HG03108 (cell line): Measurements from ENCODE around the gene FAM240A.
"Not testable (repeated sequence)": the region's sequence is repeated elsewhere in the genome, so short reads cannot be mapped to it uniquely, and the experiment has no call there.

ENCODE experiments used
- ATAC-seq: cut with Tn5 transposase; IDR thresholded peaks from one replicate; pipeline ENCODE4 v1.9.1; 2021; ENCODE audit warnings: moderate library complexity; ENCODE audit not compliant: unreplicated experiment

Gene FAM240A

GRCh38 chr3:46586738-46587246 lies 25.5 kb upstream of the FAM240A start:
- no peak for ATAC-seq

DNA sequence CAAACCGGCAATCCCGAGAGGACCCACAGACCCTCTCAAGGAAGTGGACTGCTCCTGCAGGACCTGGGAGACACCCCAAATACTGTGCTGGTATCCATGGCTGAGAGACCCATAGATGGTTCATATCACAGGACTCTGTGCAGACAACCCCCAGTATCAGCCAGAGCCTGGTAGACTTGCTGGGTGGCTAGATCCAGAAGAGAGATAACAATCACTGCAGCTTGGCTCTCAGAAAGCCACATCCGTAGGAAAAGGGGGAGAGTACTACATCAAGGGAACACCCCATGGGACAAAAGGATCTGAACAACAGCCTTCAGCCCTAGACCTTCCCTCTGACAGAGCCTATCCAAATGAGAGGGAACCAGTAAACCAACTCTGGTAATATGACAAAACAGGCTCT lies 25.1 kb upstream of the FAM240A start:
- not testable (repeated sequence) for ATAC-seq

GRCh38 chr3:46593274-46593862 lies 19.0 kb upstream of the FAM240A start:
- ATAC-seq, result no peak

DNA sequence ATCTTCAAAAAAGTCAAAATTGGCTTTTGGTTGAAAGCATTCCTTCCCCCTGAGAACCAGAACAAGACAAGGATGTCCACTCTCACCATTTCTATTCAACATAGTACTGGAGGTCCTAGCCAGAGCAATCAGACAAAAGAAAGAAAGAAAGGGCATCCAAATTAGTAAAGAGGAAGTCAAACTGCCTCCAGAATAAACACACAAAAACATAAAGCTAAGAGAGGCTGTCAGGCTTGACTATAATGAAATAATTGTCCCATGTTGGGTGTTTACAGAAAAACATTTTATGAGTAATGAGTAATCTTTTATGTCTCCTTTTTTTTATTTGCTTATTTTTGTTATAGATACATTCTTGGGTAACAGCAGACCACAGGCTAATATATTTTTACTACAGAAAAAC lies 18.3 kb upstream of the FAM240A start:
- ATAC-seq, result no peak

DNA sequence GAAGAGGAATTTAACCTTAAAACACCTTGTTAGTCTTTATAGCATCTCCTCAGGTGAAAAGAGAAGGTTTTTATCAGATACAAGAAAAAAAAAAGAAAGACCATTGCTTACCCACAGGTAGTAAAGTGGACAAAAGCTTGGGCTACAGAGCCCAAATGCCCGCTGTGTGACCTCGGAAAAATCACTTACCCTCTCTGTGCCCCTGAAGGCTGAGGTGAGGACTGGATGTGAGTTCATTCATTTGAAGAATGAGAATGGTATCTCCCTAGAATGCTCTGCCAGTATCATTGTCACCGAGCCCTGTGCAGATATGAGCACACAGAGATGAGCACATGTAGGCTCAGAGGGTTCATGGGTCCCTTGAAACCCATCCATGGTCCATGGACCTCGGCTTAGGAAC lies 17.6 kb upstream of the FAM240A start:
- no peak for ATAC-seq

- no peak for ATAC-seq
Observed at GRCh38 chr3:46595819-46596314, 16.5 kb upstream of the FAM240A start.

- ATAC-seq, result no peak
Observed at GRCh38 chr3:46599590-46599989, 12.7 kb upstream of the FAM240A start.

DNA sequence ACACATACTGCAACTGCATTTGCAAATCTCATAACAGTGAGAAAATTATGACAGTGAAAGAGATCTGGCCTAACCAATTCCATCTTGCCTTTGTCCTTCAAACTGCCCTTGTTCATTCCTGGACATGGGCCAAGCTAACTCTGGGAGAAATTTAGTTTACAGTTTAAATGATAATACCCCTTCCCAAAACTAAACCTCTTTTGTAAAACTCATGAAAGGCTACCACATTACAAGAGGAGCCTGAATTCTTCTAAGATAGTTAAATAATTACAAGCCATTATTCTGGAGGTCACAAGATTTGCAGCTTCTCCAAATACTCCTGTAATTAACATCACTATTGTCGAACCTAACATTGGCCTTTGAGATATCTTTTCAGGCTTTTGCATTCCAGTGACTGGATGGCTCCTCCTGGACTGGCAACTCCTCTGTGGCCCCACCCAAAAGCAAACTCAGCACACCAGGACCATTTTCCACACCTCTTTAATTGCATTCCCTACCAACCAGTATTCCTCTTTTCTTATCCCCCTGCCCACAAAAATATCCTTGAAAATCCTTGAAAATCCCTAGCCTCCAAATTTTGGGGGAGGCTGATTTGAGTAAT lies 8.8 kb upstream of the FAM240A start:
- ATAC-seq, result no peak

DNA sequence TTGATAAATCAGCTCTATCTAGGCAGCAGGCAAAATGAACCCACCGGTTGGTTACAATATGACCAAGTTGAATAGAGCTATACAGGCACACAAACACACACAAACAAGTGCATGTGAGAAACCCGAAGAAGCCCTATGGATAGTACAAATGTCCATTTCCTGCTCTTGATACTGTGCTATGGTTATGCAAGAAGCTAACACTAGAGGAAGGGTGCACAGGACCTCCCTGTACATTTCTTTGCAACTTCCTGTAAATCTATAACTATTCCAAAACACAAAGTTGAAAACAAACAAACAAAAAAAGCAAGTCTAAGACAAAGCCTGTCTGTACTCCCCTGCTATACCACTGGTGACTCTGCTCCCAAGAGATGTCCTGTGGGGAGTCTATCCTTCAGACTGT lies 8.2 kb upstream of the FAM240A start:
- no peak for ATAC-seq

DNA sequence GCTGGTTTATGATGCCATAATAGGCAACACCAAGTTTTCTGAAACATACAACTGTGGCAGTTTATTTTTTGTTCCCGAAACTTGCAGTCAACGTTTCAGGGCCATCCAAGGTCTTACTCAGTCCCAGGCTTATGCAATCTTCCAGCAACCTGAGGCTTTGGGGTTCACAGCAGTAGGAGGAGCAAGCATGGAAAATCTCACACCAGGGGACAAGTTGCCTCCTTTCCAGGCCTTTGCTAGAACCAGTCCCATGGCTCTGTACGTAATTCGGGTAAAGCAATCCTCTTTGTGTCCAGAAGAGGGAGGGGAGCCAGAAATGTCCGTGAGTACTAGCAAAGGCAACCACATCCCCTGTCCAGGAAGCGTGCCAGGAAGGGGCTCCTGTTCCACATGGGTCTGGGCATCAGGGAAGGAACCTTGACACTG lies 4.7 kb upstream of the FAM240A start:
- no peak for ATAC-seq

DNA sequence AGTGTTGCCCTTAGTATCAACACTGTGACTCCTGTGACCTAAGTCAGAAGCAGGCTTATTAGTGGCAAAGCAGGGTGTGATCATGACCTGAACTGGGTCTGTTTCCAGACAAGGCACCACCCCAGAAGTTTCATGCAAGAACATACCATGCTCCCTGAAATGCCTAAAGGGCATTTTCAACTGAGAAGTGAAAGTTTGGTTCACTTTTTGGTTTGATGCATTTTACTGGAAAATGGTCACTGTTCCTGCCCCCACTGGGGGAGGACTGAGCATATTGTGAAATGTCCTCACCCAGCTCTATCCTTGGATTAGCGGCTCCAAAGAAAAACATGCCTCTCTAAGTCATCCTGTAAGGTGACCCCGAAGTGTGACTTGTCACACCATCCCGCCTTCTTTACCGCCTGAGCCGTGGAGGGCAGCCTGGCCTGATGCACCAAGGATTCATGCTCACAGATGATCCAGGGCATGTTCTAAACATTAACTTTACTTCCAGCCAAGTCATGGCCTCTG lies 3.1 kb upstream of the FAM240A start:
- ATAC-seq, result no peak

DNA sequence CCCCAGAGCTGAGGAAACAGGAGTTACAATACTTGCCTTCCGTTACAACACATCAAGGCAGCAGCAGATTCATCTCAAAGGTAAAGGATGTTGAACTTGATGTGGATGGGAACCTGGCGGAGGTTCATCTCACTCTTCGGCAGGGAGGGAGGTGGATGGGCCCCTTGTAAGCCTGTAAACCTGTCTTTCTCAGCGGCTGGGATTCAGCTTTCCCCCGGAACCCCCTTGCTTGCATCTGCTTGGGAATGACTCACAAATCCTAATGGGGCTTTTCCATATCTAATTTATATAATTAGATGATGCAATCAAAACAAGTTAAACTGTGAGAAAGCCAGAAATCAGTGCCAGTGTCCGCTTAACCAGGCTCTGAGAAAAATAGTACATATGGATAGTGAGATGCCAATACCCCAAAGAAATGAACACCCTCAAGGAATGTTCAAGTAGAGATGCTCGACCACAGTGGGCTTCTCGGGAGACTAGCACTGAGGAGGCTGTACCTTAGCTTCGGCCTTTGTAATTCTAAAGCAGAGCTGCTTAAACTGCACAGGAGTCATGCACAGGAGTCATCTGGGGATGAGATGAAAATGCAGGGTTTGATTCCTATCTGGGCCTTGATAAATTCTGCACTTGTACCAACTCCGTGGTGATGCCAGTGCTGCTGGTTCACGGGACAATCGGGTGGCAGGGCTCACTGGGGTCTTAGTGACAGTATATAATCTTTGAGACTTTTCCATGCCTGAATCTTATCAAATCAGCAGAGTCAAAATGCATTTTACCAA lies 2.2 kb upstream of the FAM240A start:
- no peak for ATAC-seq

GRCh38 chr3:46613313-46614005 lies 1.1 kb downstream of the FAM240A start:
- ATAC-seq, result no peak

DNA sequence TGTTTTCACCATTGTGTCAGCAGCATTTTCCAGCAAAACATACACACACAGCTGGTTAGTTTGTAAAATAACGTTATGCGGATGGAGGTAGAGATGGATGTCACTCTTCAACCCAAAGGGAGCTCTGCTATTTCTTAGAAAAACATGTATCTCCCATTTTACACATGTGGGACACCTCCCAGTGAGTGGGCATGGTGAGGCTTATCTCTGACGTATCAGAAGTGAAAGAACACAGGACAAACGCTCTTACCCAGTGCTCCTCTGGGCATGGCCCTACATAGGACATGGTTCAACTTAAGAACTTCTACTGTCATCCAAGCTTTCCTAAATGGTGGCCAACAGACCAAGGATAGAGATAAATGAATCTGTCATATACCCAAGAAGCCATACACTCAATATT lies 2.1 kb downstream of the FAM240A start:
- no peak for ATAC-seq

DNA sequence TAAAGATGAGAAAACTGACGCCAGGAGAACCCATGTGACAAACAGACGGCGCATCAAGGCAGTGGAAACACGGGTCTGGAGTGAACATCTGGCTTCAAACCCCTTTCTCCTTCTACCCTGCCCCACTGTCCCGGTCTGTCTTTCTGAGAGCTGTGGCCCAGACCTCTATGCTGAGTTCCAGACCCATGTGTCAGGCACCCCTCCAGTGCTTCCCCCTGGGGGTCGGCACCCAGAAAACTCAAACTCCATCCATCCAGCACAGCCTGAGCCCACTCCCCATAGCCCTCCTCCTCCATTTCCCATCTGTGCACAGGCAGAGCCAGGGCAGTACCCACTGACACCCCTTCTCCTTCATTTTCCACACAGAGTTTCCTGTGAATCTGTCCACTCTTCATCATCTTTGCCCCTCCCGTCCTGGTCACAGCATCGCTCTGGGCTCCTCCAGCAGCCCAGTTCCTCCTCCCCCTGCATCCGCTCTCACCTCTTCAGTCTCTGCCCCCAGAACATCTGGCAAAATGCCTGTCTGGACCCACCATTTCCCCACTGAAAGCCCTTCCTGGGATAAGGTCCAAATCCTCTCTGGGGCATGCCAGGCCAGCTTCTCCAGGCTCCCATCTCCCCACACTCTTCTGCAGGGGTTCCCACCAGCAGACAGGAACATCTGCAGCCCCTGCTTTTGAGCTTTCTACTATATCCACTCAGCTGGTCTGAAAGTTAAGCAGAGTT lies 2.9 kb downstream of the FAM240A start:
- no peak for ATAC-seq

DNA sequence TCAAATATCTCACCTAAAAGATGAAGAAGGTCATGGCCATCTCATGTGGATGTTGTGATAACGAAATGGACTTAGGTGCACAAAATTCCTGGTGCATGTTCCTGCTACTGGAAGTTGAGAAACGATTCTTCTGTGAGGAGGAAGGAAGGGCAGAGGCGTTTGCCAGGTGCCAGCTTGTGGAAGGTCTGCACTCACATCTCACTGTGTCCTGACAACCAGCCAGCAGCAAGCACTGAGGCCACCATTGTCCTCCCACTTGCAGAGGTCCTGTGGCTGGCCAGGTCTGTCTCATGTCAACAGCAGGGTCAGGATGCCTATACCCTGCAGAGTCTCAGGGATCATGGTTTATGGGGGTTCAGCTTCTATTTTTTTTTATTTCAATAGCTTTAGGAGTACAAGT lies 3.7 kb downstream of the FAM240A start:
- ATAC-seq, result no peak

- ATAC-seq, result no peak
Observed at GRCh38 chr3:46617941-46618340, 5.6 kb downstream of the FAM240A start.

DNA sequence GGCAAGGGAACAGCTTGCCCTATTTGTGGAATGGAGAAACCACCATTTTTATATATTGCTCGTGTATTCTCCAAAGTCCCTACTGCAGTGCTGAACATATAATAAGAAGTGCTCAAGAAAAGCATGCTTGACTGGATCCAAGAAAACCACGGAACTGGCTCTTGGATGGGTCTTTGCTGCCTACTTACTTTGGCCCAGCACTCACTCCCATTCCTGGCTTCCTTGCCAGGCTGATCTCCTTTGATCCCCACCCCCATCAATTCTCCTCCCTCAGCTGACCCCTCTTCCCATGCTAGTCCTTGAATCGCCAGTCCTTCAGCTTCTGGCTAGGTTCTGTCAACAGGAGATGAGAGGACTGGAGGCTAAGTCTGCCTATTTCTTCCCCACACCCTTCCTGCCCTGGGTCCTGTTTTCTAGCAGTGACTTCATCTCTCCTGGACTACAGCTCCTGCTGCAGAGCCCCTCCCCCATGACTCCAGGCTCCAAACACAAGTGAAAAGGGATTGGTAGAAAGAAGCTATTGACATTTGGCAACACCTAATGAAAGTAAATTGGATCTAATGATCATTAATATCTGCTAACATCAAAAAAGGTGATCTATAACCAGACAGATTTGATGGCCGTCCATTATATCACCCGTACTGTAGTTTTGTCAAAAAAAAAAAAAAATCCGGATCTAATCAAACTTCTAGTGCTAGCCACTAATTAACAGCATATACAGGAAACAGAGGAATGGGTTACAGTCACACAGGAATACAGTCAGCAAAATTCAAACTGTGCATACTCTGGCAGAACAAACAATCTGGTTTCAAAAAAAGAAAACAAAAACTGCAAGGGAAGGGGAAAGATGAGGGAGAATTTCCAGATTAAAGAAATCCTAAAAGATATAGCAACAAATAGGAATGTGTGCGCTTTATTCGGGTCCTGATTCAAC lies 7.8 kb downstream of the FAM240A start:
- no peak for ATAC-seq

DNA sequence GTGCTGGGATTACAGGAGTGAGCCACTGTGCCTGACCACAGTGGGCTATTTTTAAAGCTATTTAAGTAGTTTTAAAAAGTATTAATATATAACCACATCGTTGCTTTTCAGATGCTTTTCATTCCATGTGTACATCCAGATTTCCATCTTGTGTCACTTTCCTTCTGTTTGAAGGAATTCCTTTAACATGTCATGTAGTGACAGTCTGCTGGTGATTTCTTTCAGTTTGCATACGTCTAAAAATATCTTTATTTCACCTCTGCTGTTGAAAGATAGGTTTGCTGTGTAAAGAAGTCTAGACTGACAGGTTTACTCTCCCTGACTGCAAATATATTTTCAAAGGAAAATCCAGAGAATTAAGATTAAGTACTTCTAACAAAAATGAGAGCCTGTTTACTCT lies 12.2 kb downstream of the FAM240A start:
- no peak for ATAC-seq
